GM23248 (cell line): ENCODE measurements around the gene PPP6R3.

ENCODE experiments used
- EZH2 ChIP-seq: fragments of 200-600 bp; sonication (generic); IDR thresholded peaks from 2 replicates; pipeline ENCODE4 v1.6.1; 2018; ENCODE audit warnings: antibody characterized with exemption, mild to moderate bottlenecking; ENCODE audit not compliant: insufficient read depth, poor library complexity, severe bottlenecking
- EZH2phosphoT487 ChIP-seq: fragments of 200-600 bp; sonication (generic); IDR thresholded peaks from 2 replicates; pipeline ENCODE4 v1.6.1; 2018; ENCODE audit warnings: antibody characterized with exemption, moderate library complexity, mild to moderate bottlenecking, low read depth; ENCODE audit not compliant: insufficient read depth

DNA sequence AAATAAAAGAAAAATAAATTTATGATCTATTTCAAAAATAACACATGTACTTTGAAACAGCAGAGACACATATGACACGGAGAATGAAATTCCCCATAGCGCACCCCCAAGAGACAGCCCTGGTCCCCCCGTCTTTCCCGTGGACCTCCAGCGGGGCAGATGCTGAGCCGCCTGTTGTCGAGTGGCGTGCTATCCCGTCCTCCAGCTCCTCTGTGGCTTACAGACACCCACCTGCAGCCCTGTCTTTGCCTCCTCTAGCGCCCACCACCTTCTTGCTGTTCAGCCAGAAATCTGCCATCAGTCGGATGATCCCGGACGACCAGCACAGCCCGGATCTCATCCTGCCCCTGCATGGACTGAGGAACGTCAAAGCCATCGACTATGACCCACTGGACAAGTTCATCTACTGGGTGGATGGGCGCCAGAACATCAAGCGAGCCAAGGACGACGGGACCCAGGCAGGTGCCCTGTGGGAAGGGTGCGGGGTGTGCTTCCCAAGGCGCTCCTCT is 44.4 kb upstream of the PPP6R3 start:
- TF ChIP-seq EZH2phosphoT487, result no peak
- TF ChIP-seq EZH2, result no peak
